HG03196 (cell line): ENCODE results near the gene SOCS3.

ENCODE experiments used
- ATAC-seq: cut with Tn5 transposase; IDR thresholded peaks from one replicate; pipeline ENCODE4 v1.9.1; 2021; ENCODE audit not compliant: unreplicated experiment

Gene SOCS3

GRCh38 chr17:78391051-78391431, 31.2 kb upstream of the SOCS3 start:
- ATAC-seq: no peak

- no peak for ATAC-seq
These were observed 30.6 kb upstream of the SOCS3 start for GRCh38 chr17:78390241-78391050.

- ATAC-seq: no peak
These were observed 28.4 kb upstream of the SOCS3 start for GRCh38 chr17:78387977-78388941.

- ATAC-seq: no peak
These were observed 24.8 kb upstream of the SOCS3 start for GRCh38 chr17:78384479-78385175.

GRCh38 chr17:78383725-78384471, 24.0 kb upstream of the SOCS3 start:
- ATAC-seq: no peak

GRCh38 chr17:78381601-78382232, 21.8 kb upstream of the SOCS3 start:
- peak; percentile 27 for ATAC-seq

GRCh38 chr17:78380370-78380769, 20.5 kb upstream of the SOCS3 start:
- ATAC-seq: no peak

GRCh38 chr17:78379131-78379491, 19.2 kb upstream of the SOCS3 start:
- no peak for ATAC-seq

- ATAC-seq: peak; percentile 55
These were observed 18.6 kb upstream of the SOCS3 start, which contains the start of gene PGS1 for GRCh38 chr17:78378225-78379130. Gene PGS1 (plus strand): TSS chr17:78378649. CDS start chr17:78378666, 17 bp downstream.

GRCh38 chr17:78377858-78378224, 18.0 kb upstream of the SOCS3 start:
- ATAC-seq: no peak

- no peak for ATAC-seq
These were observed 16.3 kb upstream of the SOCS3 start for GRCh38 chr17:78376161-78376560.

- no peak for ATAC-seq
These were observed 15.7 kb upstream of the SOCS3 start for GRCh38 chr17:78375401-78376151.

- no peak for ATAC-seq
These were observed 14.9 kb upstream of the SOCS3 start for GRCh38 chr17:78374631-78375274.

GRCh38 chr17:78374189-78374588, 14.3 kb upstream of the SOCS3 start:
- no peak for ATAC-seq

GRCh38 chr17:78372841-78373240, 13.0 kb upstream of the SOCS3 start:
- ATAC-seq: no peak

GRCh38 chr17:78371056-78371455, 11.2 kb upstream of the SOCS3 start:
- ATAC-seq: no peak

- ATAC-seq: no peak
These were observed 10.0 kb upstream of the SOCS3 start for GRCh38 chr17:78369791-78370381.
